GM06990 (cell line): ENCODE results near the gene MTG1.
A peak's percentile ranks its signal among the peaks of the same experiment; 100 is the strongest.
"Not testable (repeated sequence)": the region's sequence is repeated elsewhere in the genome, so short reads cannot be mapped to it uniquely, and the experiment has no call there.

Source experiments
- DNase-seq: peaks from one replicate; pipeline ENCODE4 v3.0.0-alpha.2; 2011; ENCODE audit not compliant: insufficient read length; ENCODE audit errors: extremely low read depth
- H3K27me3 ChIP-seq: replicated peaks from 2 replicates; pipeline ENCODE4 v1.6.0; 2011; ENCODE audit warnings: low read length; ENCODE audit not compliant: control insufficient read depth, insufficient read depth
- H3K36me3 ChIP-seq: 2 replicates; pipeline ENCODE4 v1.5.1; 2011; ENCODE audit warnings: low read length; ENCODE audit not compliant: control insufficient read depth, insufficient read depth
- H3K4me3 ChIP-seq: replicated peaks from 2 replicates; pipeline ENCODE4 v1.5.1; 2011; ENCODE audit warnings: low read depth, mild to moderate bottlenecking, control low read depth, low read length
- CTCF ChIP-seq: IDR thresholded peaks from 2 replicates; pipeline ENCODE4 v1.5.1; 2011; ENCODE audit warnings: low read length, control low read depth, mild to moderate bottlenecking, inconsistent platforms; ENCODE audit not compliant: insufficient read depth, poor library complexity, severe bottlenecking

MTG1 gene

GRCh38 chr10:133384071-133384470, 9.9 kb upstream of the MTG1 start:
- H3K27me3 ChIP-seq, result no peaks in the 10 kb centered on the region
- peaks cover 3% of the 10 kb centered on the region for H3K36me3 ChIP-seq
- no peak overlapping the region for H3K4me3 ChIP-seq
- no peak for DNase-seq
- TF ChIP-seq CTCF, result no peak

GRCh38 chr10:133385214-133385613, 8.7 kb upstream of the MTG1 start:
- Histone ChIP-seq H3K36me3 (peaks cover 3% of the 10 kb centered on the region), H3K4me3 (no peak overlapping the region), H3K27me3 (no peaks in the 10 kb centered on the region)
- no peak for TF ChIP-seq CTCF
- DNase-seq, result no peak

- H3K4me3 ChIP-seq, H3K36me3 ChIP-seq, DNase-seq, H3K27me3 ChIP-seq: not testable (repeated sequence)
Measured at GRCh38 chr10:133386951-133387350, 7.0 kb upstream of the MTG1 start.

GRCh38 chr10:133388236-133388972, 5.6 kb upstream of the MTG1 start:
- DNase-seq, result peak; percentile 69
- Histone ChIP-seq H3K36me3 (peaks cover 1% of the 10 kb centered on the region), H3K4me3 (peak overlapping the region; percentile 63), H3K27me3 (no peaks in the 10 kb centered on the region)
- no peak for TF ChIP-seq CTCF

GRCh38 chr10:133388973-133389818, 4.8 kb upstream of the MTG1 start:
- H3K4me3 ChIP-seq, result peak overlapping the region; percentile 67
- no peaks in the 10 kb centered on the region; the same call in none of the 2 replicates for H3K36me3 ChIP-seq
- TF ChIP-seq CTCF, result no peak
- H3K27me3 ChIP-seq, result no peaks in the 10 kb centered on the region
- DNase-seq, result peak; percentile 82

GRCh38 chr10:133390597-133391248, 3.2 kb upstream of the MTG1 start:
- Histone ChIP-seq H3K27me3 (no peaks in the 10 kb centered on the region), H3K4me3 (peak overlapping the region; percentile 67), H3K36me3 (no peaks in the 10 kb centered on the region; the same call in 1 of the 2 replicates)
- peak; percentile 61 for DNase-seq
- TF ChIP-seq CTCF, result no peak
